Fibroblast of gingiva (primary cell): ENCODE measurements around the gene VMAC.
A peak's percentile ranks its signal among the peaks of the same experiment; 100 is the strongest.

Experiments used
- DNase-seq: peaks from one replicate; pipeline ENCODE4 v3.0.0-alpha.2; 2011; ENCODE audit warnings: low read depth

The VMAC gene

GRCh38 chr19:5905114-5905778, 574 bp downstream of the VMAC start:
- no peak for DNase-seq

- DNase-seq, result no peak
These were observed 2.6 kb downstream of the VMAC start for GRCh38 chr19:5907241-5907640.

DNA sequence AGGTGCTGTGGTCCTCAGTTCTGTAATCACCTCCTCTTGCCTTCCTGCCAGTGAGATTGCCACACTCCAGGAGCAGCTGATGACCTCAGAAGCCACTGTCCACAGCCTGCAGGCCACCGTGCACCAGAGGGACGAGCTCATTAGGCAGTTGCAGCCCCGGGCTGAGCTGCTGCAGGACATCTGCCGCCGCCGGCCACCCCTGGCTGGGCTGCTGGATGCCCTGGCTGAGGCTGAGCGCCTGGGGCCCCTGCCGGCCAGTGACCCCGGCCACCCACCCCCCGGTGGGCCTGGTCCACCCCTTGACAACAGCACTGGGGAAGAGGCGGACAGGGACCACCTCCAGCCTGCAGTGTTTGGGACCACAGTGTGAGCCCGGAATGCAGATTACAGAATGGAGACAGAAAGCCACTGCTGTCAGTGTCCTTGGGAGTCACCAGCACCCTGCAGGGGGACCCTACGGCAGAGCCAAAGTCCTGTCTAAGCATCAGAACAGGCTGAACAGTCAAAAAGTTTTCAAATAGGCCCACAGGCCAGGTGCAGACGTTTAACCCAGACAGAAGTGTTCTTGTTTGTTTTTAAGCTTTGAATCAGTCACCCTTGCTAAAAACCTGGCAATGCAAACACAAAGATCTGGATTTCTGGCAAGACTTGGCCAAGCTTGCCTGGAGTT, 4.2 kb downstream of the VMAC start:
- no peak for DNase-seq

GRCh38 chr19:5910638-5910907, 5.9 kb downstream of the VMAC start:
- no peak for DNase-seq

GRCh38 chr19:5911366-5911765, 6.7 kb downstream of the VMAC start:
- DNase-seq, result peak; percentile 26

- peak; percentile 90 for DNase-seq
These were observed 9.2 kb downstream of the VMAC start, which contains the start of gene CAPS for GRCh38 chr19:5913739-5914357. CAPS (plus strand) TSS chr19:5914254; CDS start chr19:5914407, 153 bp downstream.

GRCh38 chr19:5914358-5914774, 9.7 kb downstream of the VMAC start:
- no peak for DNase-seq

DNA sequence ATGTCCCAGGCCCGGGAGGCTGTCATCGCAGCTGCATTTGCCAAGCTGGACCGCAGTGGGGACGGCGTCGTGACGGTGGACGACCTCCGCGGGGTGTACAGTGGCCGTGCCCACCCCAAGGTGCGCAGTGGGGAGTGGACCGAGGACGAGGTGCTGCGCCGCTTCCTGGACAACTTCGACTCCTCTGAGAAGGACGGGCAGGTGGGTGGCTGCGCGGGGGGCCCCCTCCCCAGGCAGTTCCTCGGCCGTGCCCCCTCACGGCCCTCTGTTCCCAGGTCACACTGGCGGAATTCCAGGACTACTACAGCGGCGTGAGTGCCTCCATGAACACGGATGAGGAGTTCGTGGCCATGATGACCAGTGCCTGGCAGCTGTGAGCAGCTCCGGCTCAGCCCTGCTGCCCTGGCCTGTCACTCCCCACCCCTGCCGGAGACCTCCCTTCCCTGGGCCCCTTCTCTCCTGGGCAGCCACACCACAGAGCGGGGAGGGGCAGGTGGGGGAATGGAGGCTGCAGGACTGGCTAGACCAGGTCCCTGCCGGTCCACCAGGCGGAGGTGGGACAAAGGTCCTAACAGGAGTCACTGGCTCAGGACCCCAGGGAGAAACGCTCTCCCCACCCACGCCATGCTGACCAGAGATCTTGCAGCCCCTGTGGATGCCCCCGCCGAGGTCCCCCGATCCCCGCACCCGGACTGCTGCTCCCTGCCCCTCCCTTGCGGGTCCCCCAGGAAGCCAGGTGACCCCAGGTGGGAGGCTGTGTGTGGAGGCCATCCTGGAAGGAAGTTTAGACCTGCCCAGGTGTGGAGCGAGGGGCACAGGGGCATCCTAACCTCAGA, 10.5 kb downstream of the VMAC start:
- DNase-seq, result no peak

- no peak for DNase-seq
These were observed 11.1 kb downstream of the VMAC start for GRCh38 chr19:5915782-5916165.

DNA sequence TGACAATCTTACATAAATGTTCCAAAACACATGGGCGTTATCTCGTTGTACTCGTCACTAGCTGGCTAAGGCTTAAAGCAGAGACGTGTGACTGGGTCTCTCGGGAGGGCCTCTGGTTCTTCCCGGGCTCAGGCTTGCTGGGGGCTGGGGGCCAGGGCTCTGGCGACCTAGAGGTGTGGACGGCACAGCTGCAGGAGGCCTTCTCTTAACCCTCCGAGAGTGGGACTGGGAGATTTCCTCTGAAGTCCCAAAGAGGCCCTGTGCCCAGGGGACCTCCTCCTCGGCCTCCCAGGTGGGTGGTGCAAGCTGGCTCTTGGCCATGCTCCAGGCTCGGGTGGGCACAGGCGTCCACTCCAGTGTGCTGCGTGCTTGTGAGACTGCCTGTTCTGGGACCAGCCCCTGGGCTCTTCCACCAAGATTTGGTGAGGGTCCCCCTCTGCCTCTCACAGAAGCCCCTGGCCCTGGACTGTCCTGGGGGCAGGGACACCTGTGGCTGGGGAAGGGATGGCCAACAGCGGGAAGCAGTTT, 11.6 kb downstream of the VMAC start:
- no peak for DNase-seq

- no peak for DNase-seq
These were observed 12.9 kb downstream of the VMAC start for GRCh38 chr19:5917431-5918107.

DNA sequence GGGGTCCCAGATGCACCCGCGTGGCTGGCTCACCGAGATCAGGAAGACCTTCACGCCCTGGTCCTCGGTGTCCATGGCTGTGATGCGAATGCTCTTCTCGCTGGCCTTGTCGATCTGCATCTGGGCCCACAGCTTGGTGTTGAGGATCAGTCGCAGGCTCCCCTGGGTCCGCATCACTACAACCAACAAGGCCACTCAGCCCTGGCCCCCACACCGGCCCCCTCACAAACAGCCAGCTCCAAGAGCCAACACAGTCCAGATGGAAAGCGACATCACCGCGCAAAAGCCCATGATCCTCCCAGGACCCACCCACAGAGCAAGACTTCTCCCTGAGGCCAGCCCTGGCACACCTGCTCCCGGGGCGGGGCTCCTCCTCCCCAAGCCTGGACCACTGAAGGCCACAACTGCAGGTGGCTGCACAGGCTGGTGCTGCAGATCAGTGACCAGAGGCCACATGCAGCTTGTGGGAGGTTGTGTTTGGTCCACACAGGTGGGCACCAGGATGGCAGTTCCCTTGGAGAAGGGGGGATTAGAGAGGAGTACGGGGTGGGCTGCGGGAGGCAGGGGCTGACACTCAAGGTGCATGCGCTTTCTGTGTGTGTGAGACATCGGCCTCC, 13.9 kb downstream of the VMAC start:
- DNase-seq, result no peak

DNA sequence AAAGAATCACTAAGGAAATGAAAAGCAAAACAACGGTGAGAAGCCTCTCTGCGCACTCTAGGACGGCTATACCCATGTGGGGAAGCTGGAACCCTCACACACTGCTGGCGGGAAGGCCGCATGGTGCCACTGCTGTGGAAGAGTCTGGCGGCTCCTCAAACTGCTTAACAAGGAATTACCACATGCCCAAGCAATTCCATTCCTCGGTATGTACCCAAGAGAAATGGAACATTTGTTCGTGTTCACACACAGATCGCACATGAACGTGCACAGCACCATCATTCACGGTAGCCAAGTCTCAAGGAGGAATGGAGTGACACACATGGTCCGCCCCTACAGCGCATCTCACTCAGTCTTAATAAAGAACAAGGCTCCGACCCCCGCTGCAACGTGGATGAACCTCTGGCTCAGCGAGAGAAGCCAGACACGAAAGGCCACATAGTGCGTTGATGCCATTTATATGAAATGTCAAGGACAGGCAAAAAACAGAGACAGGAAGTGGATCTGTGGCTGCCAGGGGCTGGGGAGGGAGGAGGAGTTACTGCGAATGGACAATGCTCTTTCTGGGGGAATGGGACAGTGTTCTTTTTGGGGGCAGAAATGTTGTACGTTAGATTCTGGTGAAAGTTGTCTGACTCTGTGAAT, 17.0 kb downstream of the VMAC start:
- no peak for DNase-seq

DNA sequence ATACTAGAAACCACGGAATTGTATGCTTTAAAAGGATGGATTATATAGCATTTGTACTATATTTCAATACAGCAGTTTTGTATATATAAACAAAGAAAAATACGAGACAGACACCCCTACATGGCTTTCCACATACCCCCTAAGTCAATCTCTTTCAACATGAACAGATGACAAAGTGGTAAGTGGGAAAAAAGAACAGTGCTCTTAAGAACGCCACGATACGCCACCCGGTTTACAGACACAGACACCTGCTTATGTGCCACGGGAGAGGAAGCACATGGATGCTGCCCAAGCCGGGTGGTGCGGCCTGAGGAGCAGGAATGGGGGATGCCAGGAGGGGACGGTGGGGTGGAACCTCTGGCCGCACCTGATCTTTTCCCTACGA, 17.5 kb downstream of the VMAC start:
- DNase-seq, result no peak

- no peak for DNase-seq
These were observed 18.7 kb downstream of the VMAC start for GRCh38 chr19:5923356-5923755.

DNA sequence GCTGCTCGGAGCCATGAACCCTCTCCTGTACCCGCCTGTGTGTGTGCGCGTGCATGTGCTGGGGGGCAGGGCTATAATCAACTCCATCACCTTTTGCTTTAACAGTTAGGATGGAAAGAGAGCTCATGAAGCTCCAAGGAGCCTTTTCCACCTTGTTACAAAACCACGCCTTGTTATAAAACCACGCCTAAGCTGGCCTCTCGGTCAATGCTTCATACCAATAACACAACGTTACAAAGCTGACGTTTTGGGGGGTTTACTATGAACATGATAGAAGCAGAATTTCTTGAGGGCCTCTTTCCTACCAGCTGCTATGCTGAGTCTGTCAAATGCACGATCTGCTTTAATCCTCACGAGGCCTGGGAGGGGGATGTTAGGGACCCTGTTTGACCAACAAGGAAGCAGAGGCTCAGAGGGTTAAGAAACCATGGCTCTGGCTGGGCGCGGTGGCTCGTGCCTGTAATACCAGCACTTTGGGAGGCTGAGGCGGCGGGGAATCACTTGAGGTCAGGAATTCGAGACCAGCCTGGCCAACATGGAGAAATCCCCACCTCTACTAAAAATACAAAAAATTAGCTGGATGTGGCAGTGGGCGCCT, 21.3 kb downstream of the VMAC start:
- DNase-seq, result no peak

DNA sequence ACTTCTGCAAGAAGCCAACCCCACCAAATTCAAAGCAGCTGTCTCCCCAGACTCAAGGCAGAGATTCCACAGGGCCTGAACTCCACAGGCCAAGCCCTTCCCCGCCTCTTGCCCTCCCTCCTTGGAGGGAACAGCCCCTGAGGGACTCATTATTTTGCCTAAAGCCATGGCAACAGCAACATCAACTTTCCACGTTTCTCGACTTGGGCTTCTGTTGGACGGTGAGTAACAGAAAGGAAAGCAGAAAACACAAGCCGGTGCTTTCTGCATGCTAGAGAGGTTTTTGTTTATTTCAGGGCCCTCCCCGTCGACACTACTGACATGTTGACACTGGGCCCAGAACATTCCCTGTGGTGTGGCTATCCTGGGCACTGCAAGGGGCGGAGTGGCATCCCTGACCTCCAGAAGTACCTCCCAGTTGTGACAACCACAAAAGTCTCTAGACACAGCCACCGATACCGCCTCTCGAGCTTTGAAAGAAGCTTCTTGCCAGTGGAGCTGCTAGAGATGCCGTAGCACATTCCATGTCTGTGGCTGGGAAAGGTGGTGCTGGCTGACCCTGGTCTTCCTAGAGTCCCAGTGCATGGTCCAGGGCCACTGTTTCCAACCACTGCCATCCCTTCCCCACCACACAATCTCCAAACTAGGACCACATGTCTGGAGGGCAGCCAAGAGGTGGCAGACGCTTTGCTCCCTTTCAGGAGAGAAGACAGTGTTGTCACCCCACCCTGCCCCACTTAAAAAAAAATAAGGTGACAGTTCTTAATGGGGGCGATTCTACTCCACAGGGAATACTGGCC, 22.2 kb downstream of the VMAC start:
- DNase-seq, result peak; percentile 98

- DNase-seq, result no peak
These were observed 22.8 kb downstream of the VMAC start for GRCh38 chr19:5927441-5927821.

DNA sequence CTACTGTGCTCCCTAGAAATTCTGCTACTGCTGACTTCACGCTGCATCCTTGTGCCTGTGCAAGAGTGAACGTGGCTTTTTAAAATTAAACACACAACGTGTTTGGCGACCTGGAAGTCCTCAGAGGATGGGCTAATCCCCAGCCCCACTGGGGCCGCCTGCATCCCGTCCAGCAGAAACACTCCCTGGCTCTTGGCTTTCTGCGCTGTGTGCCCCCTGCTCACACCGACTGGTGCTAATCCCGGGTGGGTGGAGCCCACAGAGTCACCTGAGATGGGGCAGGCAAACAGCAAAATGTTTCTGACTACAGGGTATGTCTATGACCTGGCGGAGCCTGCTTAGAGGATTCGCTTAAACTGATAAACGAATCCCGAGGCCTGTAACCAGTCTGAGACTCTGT, 24.5 kb downstream of the VMAC start:
- DNase-seq, result no peak

GRCh38 chr19:5929625-5930024, 25.0 kb downstream of the VMAC start:
- no peak for DNase-seq
